ENCODE data around the gene RELL1.

Gene RELL1

GRCh38 chr4:37644962-37645361 is 41.2 kb downstream of the RELL1 start:
- POLR2A ChIA-PET, result no interaction called here
- H3K4me3 ChIP-seq (ENCODE audit: low read depth, low read length), result no peak overlapping the region
- no peak for TF ChIP-seq ZNF391 (tag by site-specific recombination; IDR thresholded peaks at IDR 0.05; ENCODE audit: borderline replicate concordance, low read depth)
- TF ChIP-seq ZNF280D (tag by site-specific recombination; IDR thresholded peaks at IDR 0.05), result no peak
- H3K4me1 ChIP-seq (ENCODE audit: control insufficient read depth, insufficient read depth, low read length), result no peaks in the 10 kb centered on the region
- no peak overlapping the region for H3K27ac ChIP-seq (ENCODE audit: extremely low read depth, low read depth, low read length)
- H3K9me3 ChIP-seq (ENCODE audit: control insufficient read depth, insufficient read depth, low read depth, low read length), result no peaks in the 10 kb centered on the region
- peaks cover 0 to 20% of the 10 kb centered on the region in 2 experiments; a peak in 1 of 3 replicates for H3K36me3 ChIP-seq (ENCODE audit: control insufficient read depth in 2 of 2, insufficient read depth in 1 of 2, low read length in 2 of 2)
- CTCF ChIA-PET, result no interaction called here

GRCh38 chr4:37641886-37642849 is 44.0 kb downstream of the RELL1 start:
- TF ChIP-seq ZNF530 (tag by site-specific recombination; IDR thresholded peaks at IDR 0.05; ENCODE audit: low read depth) (no peak), ZNF302 (tag by site-specific recombination; IDR thresholded peaks at IDR 0.05; ENCODE audit: low read depth) (no peak), REST (tag by site-specific recombination; IDR thresholded peaks at IDR 0.05) (no peak), ZNF585B (tag by site-specific recombination; IDR thresholded peaks at IDR 0.05) (no peak), ZNF335 (tag by site-specific recombination; conservative IDR thresholded peaks at IDR 0.05) (no peak), ZIC2 (tag by site-specific recombination; IDR thresholded peaks at IDR 0.05) (no peak), OVOL3 (tag by site-specific recombination; IDR thresholded peaks at IDR 0.05) (no peak), PRDM6 (tag by site-specific recombination; IDR thresholded peaks at IDR 0.05) (no peak), ZNF701 (tag by site-specific recombination; IDR thresholded peaks at IDR 0.05) (no peak), ZNF513 (tag by site-specific recombination; IDR thresholded peaks at IDR 0.05) (no peak), KLF9 (tag by site-specific recombination; IDR thresholded peaks at IDR 0.05; ENCODE audit: low read depth) (no peak), ZNF843 (tag by site-specific recombination; IDR thresholded peaks at IDR 0.05) (no peak), TCF7L2 (IDR thresholded peaks at IDR 0.05; ENCODE audit: borderline replicate concordance, low read depth, low read length) (no peak), OSR2 (tag by site-specific recombination; IDR thresholded peaks at IDR 0.05) (no peak), ELK4 (IDR thresholded peaks at IDR 0.05; ENCODE audit: borderline replicate concordance, low read depth, low read length) (no peak)
- Histone ChIP-seq H3K9me3 (ENCODE audit: control insufficient read depth, insufficient read depth, low read depth, low read length) (no peaks in the 10 kb centered on the region), H3K27ac (ENCODE audit: extremely low read depth, low read depth, low read length) (no peak overlapping the region), H3K36me3 (ENCODE audit: control insufficient read depth in 2 of 2, insufficient read depth in 1 of 2, low read length in 2 of 2) (peaks cover 0 to 27% of the 10 kb centered on the region in 2 experiments; a peak in 1 of 3 replicates), H3K4me1 (ENCODE audit: control insufficient read depth, insufficient read depth, low read length) (no peaks in the 10 kb centered on the region), H3K4me3 (ENCODE audit: low read depth, low read length) (no peak overlapping the region)
- POLR2A ChIA-PET, result interaction anchor here (0.6 kb wide), 1 partner anchor 183 kb away, joined by 4 read pairs; no protein-coding TSS in a partner anchor
- CTCF ChIA-PET, result no interaction called here
